Endodermal cell (in vitro differentiated cells): Measurements from ENCODE around the gene COQ8A. TPM values are rescaled to one million over a fixed set of nuclear protein-coding genes. Genes with fewer than 3 reads are reported as not detected.

Experiments
- DNase-seq: peaks from one replicate; pipeline ENCODE4 v3.0.0-alpha.2; 2017
- H3K27ac ChIP-seq: 2 replicates; pipeline ENCODE4 v1.5.1; 2013; ENCODE audit warnings: mild to moderate bottlenecking, low read depth, low read length, moderate library complexity
- H3K27me3 ChIP-seq: 2 replicates; pipeline ENCODE4 v1.6.1; 2013; ENCODE audit warnings: mild to moderate bottlenecking, low read length, moderate library complexity; ENCODE audit not compliant: insufficient read depth, control insufficient read depth, poor library complexity, severe bottlenecking
- H3K36me3 ChIP-seq: 2 replicates; pipeline ENCODE4 v1.7.0; 2013; ENCODE audit warnings: mild to moderate bottlenecking, low read length, moderate library complexity; ENCODE audit not compliant: control insufficient read depth, insufficient read depth
- H3K4me1 ChIP-seq: one replicate; pipeline ENCODE4 v1.7.0; 2013; ENCODE audit warnings: low read length; ENCODE audit not compliant: control insufficient read depth, insufficient read depth
- H3K4me3 ChIP-seq: 2 replicates; pipeline ENCODE4 v1.5.1; 2013; ENCODE audit warnings: mild to moderate bottlenecking, low read length, moderate library complexity
- H3K9ac ChIP-seq: 2 replicates; pipeline ENCODE4 v1.6.1; 2013; ENCODE audit warnings: mild to moderate bottlenecking, low read length, moderate library complexity; ENCODE audit not compliant: poor library complexity, severe bottlenecking; ENCODE audit errors: extremely low read depth
- H3K9me3 ChIP-seq: 2 replicates; pipeline ENCODE4 v1.6.1; 2013; ENCODE audit warnings: mild to moderate bottlenecking, low read length, moderate library complexity; ENCODE audit not compliant: control insufficient read depth
- H3K27ac Mint-ChIP-seq: 2 replicates; pipeline ENCODE4 v1.8.0; 2020; ENCODE audit warnings: mixed read lengths
- H3K27me3 Mint-ChIP-seq: 2 replicates; pipeline ENCODE4 v1.8.0; 2021; ENCODE audit warnings: mild to moderate bottlenecking, mixed read lengths; ENCODE audit not compliant: insufficient read depth
- H3K36me3 Mint-ChIP-seq: 2 replicates; pipeline ENCODE4 v1.8.0; 2020; ENCODE audit warnings: low read depth, mixed read lengths
- H3K4me1 Mint-ChIP-seq: 2 replicates; pipeline ENCODE4 v1.8.0; 2020; ENCODE audit warnings: mixed read lengths
- H3K4me3 Mint-ChIP-seq: 2 replicates; pipeline ENCODE4 v1.8.0; 2020; ENCODE audit warnings: mild to moderate bottlenecking, moderate library complexity, mixed read lengths
- H3K9me3 Mint-ChIP-seq: 2 replicates; pipeline ENCODE4 v1.8.0; 2020; ENCODE audit warnings: mild to moderate bottlenecking, mixed read lengths
- CTCF ChIP-seq: fragments of 200-600 bp; sonication (generic); conservative IDR thresholded peaks from 2 replicates; pipeline ENCODE4 v1.5.0; 2021; ENCODE audit warnings: antibody characterized with exemption, mild to moderate bottlenecking
- WGBS, 2 experiments: methylation state at CpG; one replicate each; pipeline versions ENCODE4 v1.1.5 to v1.1.7; 2013; ENCODE audit warnings: missing lambda C conversion rate in 2 of 2, mixed read lengths in 1 of 2; ENCODE audit not compliant: insufficient coverage in 1 of 2, insufficient read length in 1 of 2; 5-methylcytosine and 5-hydroxymethylcytosine counted together
- total RNA-seq, 2 donors: library from RNA; stranded (reverse); fragmentation: NEBNext Ultra II Directional in 1 of 2; extraction: Animal tissue kit (Norgen Biotek cat#: 25700) in 1 of 2; gene quantifications; 2 replicates in 1 of 2; 3 replicates in 1 of 2; pipeline ENCODE4 v1.2.1, GENCODE V29; 2021

The COQ8A gene
- total RNA-seq, 2 donors from 2014 or later = 6.6 to 14.9 TPM

- Histone ChIP-seq H3K27me3 (peaks cover 48% of the 10 kb centered on the region), H3K27ac (no peak overlapping the region), H3K36me3 (no peaks in the 10 kb centered on the region), H3K4me1 (peaks cover 5% of the 10 kb centered on the region), H3K4me3 (no peak overlapping the region), H3K9ac (no peak overlapping the region), H3K9me3 (peaks cover 5% of the 10 kb centered on the region)
- Mint-ChIP-seq H3K4me1 (peaks cover 27% of the 10 kb centered on the region), H3K27me3 (peaks cover 66% of the 10 kb centered on the region), H3K4me3 (no peak overlapping the region), H3K9me3 (peaks cover 7% of the 10 kb centered on the region), H3K27ac (no peak overlapping the region), H3K36me3 (peaks cover 1% of the 10 kb centered on the region)
- no peak for TF ChIP-seq CTCF
- 92 to 98% methylated on average over 8 to 9 of the region's 9 CpGs for whole genome bisulfite sequencing, 2 experiments
- DNase-seq = no peak
These were observed 6.2 kb downstream of the COQ8A start for GRCh38 chr1:226946285-226946684.

DNA sequence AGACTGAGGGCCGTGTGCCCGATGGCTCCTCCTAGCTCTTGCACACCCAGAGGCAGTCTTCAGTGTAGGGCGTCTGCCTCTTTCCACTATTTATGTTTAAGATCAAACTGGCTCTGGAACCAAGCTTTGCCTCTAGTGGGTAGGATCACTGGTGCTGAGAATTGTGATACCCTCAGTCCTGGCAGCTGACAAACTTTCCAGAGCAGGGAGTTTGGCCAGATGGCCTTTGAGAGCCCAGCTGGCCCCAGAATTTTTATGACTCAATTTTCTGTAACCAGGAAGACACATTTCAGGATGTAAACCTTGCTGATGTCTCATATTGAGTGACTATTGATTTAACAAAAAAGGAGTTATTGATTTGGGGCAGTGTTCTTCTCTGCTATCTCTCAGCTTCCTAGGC is 6.7 kb downstream of the COQ8A start:
- WGBS, 2 experiments = 93 to 94% methylated on average over 3 of the region's 3 CpGs
- Histone ChIP-seq H3K4me3 (no peak overlapping the region), H3K4me1 (peaks cover 5% of the 10 kb centered on the region), H3K27ac (no peak overlapping the region), H3K27me3 (peaks cover 42% of the 10 kb centered on the region), H3K36me3 (no peaks in the 10 kb centered on the region), H3K9me3 (peaks cover 5% of the 10 kb centered on the region), H3K9ac (no peak overlapping the region)
- Mint-ChIP-seq H3K4me1 (peaks cover 27% of the 10 kb centered on the region), H3K36me3 (peaks cover 1% of the 10 kb centered on the region), H3K27ac (no peak overlapping the region), H3K27me3 (peaks cover 61% of the 10 kb centered on the region), H3K4me3 (no peak overlapping the region), H3K9me3 (peaks cover 7% of the 10 kb centered on the region)
- no peak for TF ChIP-seq CTCF
- no peak for DNase-seq

GRCh38 chr1:226948051-226948450 is 8.0 kb downstream of the COQ8A start:
- Mint-ChIP-seq H3K27me3 (peaks cover 48% of the 10 kb centered on the region), H3K27ac (no peak overlapping the region), H3K4me3 (no peak overlapping the region), H3K4me1 (peaks cover 27% of the 10 kb centered on the region), H3K9me3 (peaks cover 7% of the 10 kb centered on the region), H3K36me3 (peaks cover 1% of the 10 kb centered on the region)
- 91 to 96% methylated on average over 2 of the region's 2 CpGs for WGBS, 2 experiments
- DNase-seq = peak; percentile 15
- no peak overlapping the region for H3K4me3 ChIP-seq
- peaks cover 5% of the 10 kb centered on the region for H3K4me1 ChIP-seq
- no peak overlapping the region for H3K27ac ChIP-seq
- no peak for TF ChIP-seq CTCF
- H3K36me3 ChIP-seq = no peaks in the 10 kb centered on the region
- H3K9ac ChIP-seq = no peak overlapping the region
- peaks cover 30% of the 10 kb centered on the region for H3K27me3 ChIP-seq
- H3K9me3 ChIP-seq = peaks cover 5% of the 10 kb centered on the region
